K562 (cell line): ENCODE results near the gene MICAL2. TPM values are rescaled to one million over a fixed set of nuclear protein-coding genes. Genes with fewer than 3 reads are reported as not detected.

Experiments
- ATAC-seq: fragments of 200-7000 bp; cut with Tn5 transposase; 3 replicates; pipeline ENCODE4 v1.9.1; 2020; ENCODE audit warnings: moderate library complexity
- BruUV-seq: library from RNA; stranded (reverse); fragments of 400-500 nt; replicated peaks from 2 replicates; lab custom pipeline; 2021; lab: Mats Ljungman, UMichigan
- CTCF ChIA-PET: fragments of 300-600 bp; formaldehyde crosslinking; extraction: SDS; loops from one replicate; lab custom pipeline; 2021; ENCODE audit warnings: low intra/inter-chr PET ratio; lab: Yijun Ruan, JAX
- POLR2A ChIA-PET: fragments of 300-600, 350-650 bp; sonication (Branson Sonifier 250); formaldehyde crosslinking; extraction: SDS; loops from one replicate; lab custom pipeline; 2021; ENCODE audit warnings: antibody characterized with exemption, inconsistent platforms; lab: Yijun Ruan, JAX
- DNase-seq, 4 experiments: peaks; one replicate each; pipeline versions ENCODE4 v3.0.0 to v3.0.0-alpha.2; 2011 to 2018; ENCODE audit warnings: low spot score in 3 of 4, mixed read lengths in 3 of 4; ENCODE audit errors: extremely low read depth in 1 of 4
- FAIRE-seq: peaks from 2 replicates; lab custom pipeline; 2011; peaks lifted over from hg19 to GRCh38; lab: Jason Lieb, UNC
- H2AFZ ChIP-seq: 2 replicates; pipeline ENCODE4 v1.6.0; 2011; ENCODE audit warnings: low read depth, low read length, control low read depth, inconsistent platforms
- H3K27ac ChIP-seq: fragments of 200-600 bp; 3 replicates; pipeline ENCODE4 v1.8.0; 2011; ENCODE audit warnings: low read depth, mild to moderate bottlenecking, control low read depth, inconsistent platforms, low read length, moderate library complexity, mixed read lengths; ENCODE audit errors: extremely low read depth
- H3K27me3 ChIP-seq, 2 experiments: fragments of 300-600 bp in 1 of 2; 2 replicates in 1 of 2; 3 replicates in 1 of 2; pipeline versions ENCODE4 v1.6.0 to v1.8.0; 2011; ENCODE audit warnings: inconsistent platforms in 2 of 2, low read length in 2 of 2, mild to moderate bottlenecking in 1 of 2, mixed read lengths in 1 of 2, moderate library complexity in 1 of 2; ENCODE audit not compliant: control insufficient read depth in 2 of 2, insufficient read depth in 2 of 2
- H3K36me3 ChIP-seq: fragments of 300-600 bp; 3 replicates; pipeline ENCODE4 v1.8.0; 2011; ENCODE audit warnings: mild to moderate bottlenecking, low read length, inconsistent platforms; ENCODE audit not compliant: control insufficient read depth, insufficient read depth
- H3K4me1 ChIP-seq, 2 experiments: fragments of 200-600 bp in 1 of 2; replicated peaks in 1 of 2; 2 replicates in 1 of 2; 3 replicates in 1 of 2; pipeline versions ENCODE4 v1.5.1 to v1.8.0; 2011; ENCODE audit warnings: inconsistent platforms in 2 of 2, low read length in 2 of 2, mild to moderate bottlenecking in 1 of 2, mixed read lengths in 1 of 2, moderate library complexity in 1 of 2; ENCODE audit not compliant: control insufficient read depth in 2 of 2, insufficient read depth in 2 of 2
- H3K4me2 ChIP-seq: 2 replicates; pipeline ENCODE4 v1.6.1; 2011; ENCODE audit warnings: low read length, control low read depth, inconsistent platforms, mixed read lengths; ENCODE audit not compliant: insufficient read depth
- H3K4me3 ChIP-seq: fragments of 200-600 bp; sonication (generic), shearing (Covaris generic); 2 replicates; pipeline ENCODE4 v1.5.1; 2016; ENCODE audit warnings: control low read depth, inconsistent platforms
- H3K79me2 ChIP-seq: fragments of 200-600 bp; 3 replicates; pipeline ENCODE4 v1.8.0; 2011; ENCODE audit warnings: low read length, inconsistent platforms; ENCODE audit not compliant: control insufficient read depth, insufficient read depth
- H3K9ac ChIP-seq, 2 experiments: 2 replicates each; pipeline versions ENCODE4 v1.6.0 to v1.6.1; 2011; ENCODE audit warnings: low read depth in 2 of 2, low read length in 2 of 2, control low read depth in 1 of 2, inconsistent platforms in 1 of 2, mild to moderate bottlenecking in 1 of 2, mixed read lengths in 1 of 2; ENCODE audit not compliant: insufficient read depth in 1 of 2
- H3K9me1 ChIP-seq: one replicate; pipeline ENCODE4 v1.6.0; 2011; ENCODE audit warnings: inconsistent platforms, mild to moderate bottlenecking, low read length, moderate library complexity; ENCODE audit not compliant: control insufficient read depth, insufficient read depth
- H3K9me3 ChIP-seq: replicated peaks from 2 replicates; pipeline ENCODE4 v1.5.1; 2011; ENCODE audit warnings: low read depth, low read length, inconsistent platforms; ENCODE audit not compliant: control insufficient read depth, insufficient read depth
- H4K20me1 ChIP-seq: replicated peaks from 2 replicates; pipeline ENCODE4 v1.6.1; 2011; ENCODE audit warnings: low read length, inconsistent platforms, mixed read lengths; ENCODE audit not compliant: control insufficient read depth, insufficient read depth
- ARNT ChIP-seq, 2 experiments: fragments of 450-650 bp; IDR thresholded peaks; 2 replicates each; pipeline ENCODE4 v1.6.1; 2016; ENCODE audit warnings: mild to moderate bottlenecking in 1 of 2
- CBFA2T2 ChIP-seq: fragments of 450-650 bp; conservative IDR thresholded peaks from 2 replicates; pipeline ENCODE4 v1.6.1; 2017; ENCODE audit warnings: mild to moderate bottlenecking
- CUX1 ChIP-seq: fragments of 200-800 bp; sonication (Bioruptor generic); IDR thresholded peaks from 2 replicates; pipeline ENCODE4 v1.6.1; 2016; ENCODE audit warnings: missing genetic modification characterization, missing compliant biosample characterization
- ID3 ChIP-seq, 2 experiments: fragments of 250-450 bp in 1 of 2; fragments of 450-650 bp in 1 of 2; sonication (Bioruptor Pico) in 1 of 2; IDR thresholded peaks; 2 replicates each; pipeline versions ENCODE4 v1.6.1 to v1.8.0; 2016 to 2021; ENCODE audit warnings: mild to moderate bottlenecking in 2 of 2, moderate library complexity in 2 of 2, missing compliant biosample characterization in 1 of 2, missing genetic modification characterization in 1 of 2
- PRDM10 ChIP-seq: fragments of 450-650 bp; IDR thresholded peaks from 2 replicates; pipeline ENCODE4 v1.6.1; 2018; ENCODE audit not compliant: partially characterized antibody
- whole genome bisulfite sequencing: fragments of 100-300 bp; shearing (Covaris generic); methylation state at CpG from one replicate; pipeline ENCODE4 v1.1.6; 2016; ENCODE audit warnings: low coverage, mixed read lengths; ENCODE audit not compliant: insufficient coverage; ENCODE audit errors: missing lambda C conversion rate; 5-methylcytosine and 5-hydroxymethylcytosine counted together
- in situ Hi-C: fragments of 300-500 bp; cut with MboI; formaldehyde crosslinking; loops from 4 replicates; pipeline ENCODE4 v1.15.0; 2018; ENCODE audit warnings: inconsistent platforms, mixed read lengths
- intact Hi-C: fragments of 100-400 bp; cut with micrococcal nuclease; formaldehyde crosslinking; loops from 2 replicates; pipeline ENCODE4 v1.14.2; 2022
- polyA plus RNA-seq, 8 experiments: library from polyadenylated mRNA; depleted of rRNA in 4 of 8; stranded (reverse) in 5 of 8; unstranded in 3 of 8; fragments of >200 nt; fragmentation: Nextera tagmentation in 2 of 8; fragmentation: Illumina TruSeq in 1 of 8; extraction: Ambion mirVana in 2 of 8; extraction: Trizol in 1 of 8; gene quantifications; 2 replicates each; pipeline versions ENCODE4 v1.2.1 to v1.2.3, GENCODE V29; 2011 to 2014; ENCODE audit warnings: inconsistent platforms in 1 of 8, missing spikeins in 1 of 8
- total RNA-seq, 7 experiments: library from RNA; depleted of rRNA in 6 of 7; stranded (reverse); fragments of >200 nt in 6 of 7; fragmentation: Illumina TruSeq in 2 of 7; extraction: Trizol in 2 of 7; gene quantifications; 2 replicates each; pipeline versions ENCODE4 v1.2.1 to v1.2.3, GENCODE V29; 2011 to 2021; ENCODE audit warnings: low replicate concordance in 1 of 7

Gene MICAL2
- total and polyA plus RNA-seq, 9 of the 15 experiments (the other 6 are each of a cell fraction or from before 2014, with no cell fraction given), result 4.7 to 64.2 (median 33.6) TPM

GRCh38 chr11:12260731-12261521 lies 150.5 kb downstream of the MICAL2 start:
- ATAC-seq (no peak; the same call in 1 of the 3 replicates), DNase-seq (no peak), FAIRE-seq (peak; percentile 19)
- Histone ChIP-seq H3K4me1 (peaks cover 42 to 66% of the 10 kb centered on the region in 2 experiments), H3K27me3 (no peaks in the 10 kb centered on the region), H3K36me3 (peaks cover 49% of the 10 kb centered on the region; the same call in 2 of the 3 replicates), H3K4me3 (no peak overlapping the region), H3K79me2 (no peaks in the 10 kb centered on the region; the same call in 2 of the 3 replicates), H3K9ac (peak overlapping the region in 1 of 2 experiments; percentile 80; a peak in 2 of 4 replicates), H2AFZ (no peak overlapping the region), H4K20me1 (no peaks in the 10 kb centered on the region), H3K27ac (peak overlapping the region; percentile 41; the same call in 1 of the 3 replicates), H3K9me3 (no peaks in the 10 kb centered on the region), H3K4me2 (peak overlapping the region; percentile 1; the same call in 1 of the 2 replicates), H3K9me1 (no peaks in the 10 kb centered on the region)
- TF ChIP-seq CUX1 (CRISPR knock-in tag) (0 out of 2 replicates have a peak, but pooled peaks have one; percentile 36), ID3 (CRISPR knock-in tag; IDR thresholded peaks at IDR 0.05) (no peak), ID3 (tag; IDR thresholded peaks at IDR 0.05) (no peak), CBFA2T2 (peak; percentile 21), PRDM10 (peak; percentile 6), ARNT (IDR thresholded peaks at IDR 0.05) (no peak)
- ChIA-PET CTCF (no interaction called here), POLR2A (interaction anchor here (0.8 to 1.7 kb wide), 7 partner anchors 8 to 210 kb away, joined by 3 to 9 read pairs (median 4); no protein-coding TSS in a partner anchor)
- WGBS, result 58% methylated on average over 8 of the region's 8 CpGs
- intact Hi-C loops (no loop called here), in situ Hi-C loops (no loop called here)
- no TSS peak for BruUV-seq
